ENCODE results near the gene POLR3E. TPM values are rescaled to one million over a fixed set of nuclear protein-coding genes. Genes with fewer than 3 reads are reported as not detected.
"Not testable (repeated sequence)": the region's sequence is repeated elsewhere in the genome, so short reads cannot be mapped to it uniquely, and the experiment has no call there.

POLR3E gene
- total RNA-seq, 1 experiment from 2014 or later, result 69.8 TPM

DNA sequence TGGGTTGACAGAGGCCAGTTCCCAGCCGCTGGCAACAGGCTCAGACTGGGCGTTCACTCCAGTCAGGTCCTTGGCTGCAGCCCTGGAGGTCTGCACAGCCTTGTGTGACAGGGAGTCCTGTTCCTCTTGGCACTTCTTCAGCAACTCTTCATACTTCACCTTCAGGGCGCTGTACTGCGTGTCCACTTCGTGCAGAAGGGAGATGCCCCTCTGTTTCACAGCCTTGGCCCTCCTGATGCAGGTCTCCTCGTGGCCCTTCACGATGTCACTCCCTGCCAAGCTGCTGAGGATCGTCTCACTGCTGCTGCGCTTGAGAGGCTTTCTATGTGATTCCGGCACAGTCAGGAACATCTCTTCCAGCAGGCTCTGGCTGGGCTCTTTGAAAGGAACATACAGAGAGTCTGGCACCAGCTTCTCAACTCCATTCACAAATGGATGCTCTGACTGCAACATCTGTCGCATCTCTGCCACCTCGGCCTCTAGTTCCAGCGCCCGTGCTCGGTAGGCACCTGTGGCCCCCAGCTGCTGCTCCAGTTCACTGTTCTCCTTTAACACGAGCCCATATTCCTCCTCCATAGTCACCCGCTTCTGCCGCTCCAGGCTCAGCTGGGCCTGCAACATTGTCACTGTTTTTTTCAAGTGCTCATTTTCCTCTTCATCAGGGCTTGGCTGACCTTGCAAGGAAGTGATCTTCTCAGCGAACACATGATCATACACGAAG lies 50.1 kb downstream of the POLR3E start:
- ChIA-PET CTCF (no interaction called here), POLR2A (ENCODE audit: low non-redundant PET) (no interaction called here)
- H3K27ac ChIP-seq (ENCODE audit: low read depth, low read length, poor library complexity, severe bottlenecking), result no peak overlapping the region
- intact Hi-C loops (cut with micrococcal nuclease; ENCODE audit: unreplicated experiment), result no loop called here
- H3K36me3 ChIP-seq (ENCODE audit: insufficient read depth, low read length, poor library complexity, severe bottlenecking), result peaks cover 59% of the 10 kb centered on the region
- no peaks in the 10 kb centered on the region for H3K9me3 ChIP-seq (ENCODE audit: low read depth, low read length, poor library complexity, severe bottlenecking)
- no peaks in the 10 kb centered on the region for H3K4me1 ChIP-seq (ENCODE audit: insufficient read depth, low read length, poor library complexity, severe bottlenecking)
- no peak for DNase-seq (ENCODE audit: low spot score)
- H3K4me3 ChIP-seq (ENCODE audit: low read depth, low read length, poor library complexity, severe bottlenecking), result no peak overlapping the region
- TF ChIP-seq, protein P1, sequence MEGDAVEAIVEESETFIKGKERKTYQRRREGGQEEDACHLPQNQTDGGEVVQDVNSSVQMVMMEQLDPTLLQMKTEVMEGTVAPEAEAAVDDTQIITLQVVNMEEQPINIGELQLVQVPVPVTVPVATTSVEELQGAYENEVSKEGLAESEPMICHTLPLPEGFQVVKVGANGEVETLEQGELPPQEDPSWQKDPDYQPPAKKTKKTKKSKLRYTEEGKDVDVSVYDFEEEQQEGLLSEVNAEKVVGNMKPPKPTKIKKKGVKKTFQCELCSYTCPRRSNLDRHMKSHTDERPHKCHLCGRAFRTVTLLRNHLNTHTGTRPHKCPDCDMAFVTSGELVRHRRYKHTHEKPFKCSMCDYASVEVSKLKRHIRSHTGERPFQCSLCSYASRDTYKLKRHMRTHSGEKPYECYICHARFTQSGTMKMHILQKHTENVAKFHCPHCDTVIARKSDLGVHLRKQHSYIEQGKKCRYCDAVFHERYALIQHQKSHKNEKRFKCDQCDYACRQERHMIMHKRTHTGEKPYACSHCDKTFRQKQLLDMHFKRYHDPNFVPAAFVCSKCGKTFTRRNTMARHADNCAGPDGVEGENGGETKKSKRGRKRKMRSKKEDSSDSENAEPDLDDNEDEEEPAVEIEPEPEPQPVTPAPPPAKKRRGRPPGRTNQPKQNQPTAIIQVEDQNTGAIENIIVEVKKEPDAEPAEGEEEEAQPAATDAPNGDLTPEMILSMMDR (conservative IDR thresholded peaks at IDR 0.05; ENCODE audit: low read depth, low read length), result no peak
- no peak for TF ChIP-seq EZH2 (IDR thresholded peaks at IDR 0.05; ENCODE audit: borderline replicate concordance, low read depth, low read length, poor library complexity, severe bottlenecking)
- BruUV-seq (replicated peaks), result no TSS peak
- H3K27me3 ChIP-seq (replicated peaks; ENCODE audit: insufficient read depth, low read depth, low read length, poor library complexity), result no peaks in the 10 kb centered on the region

DNA sequence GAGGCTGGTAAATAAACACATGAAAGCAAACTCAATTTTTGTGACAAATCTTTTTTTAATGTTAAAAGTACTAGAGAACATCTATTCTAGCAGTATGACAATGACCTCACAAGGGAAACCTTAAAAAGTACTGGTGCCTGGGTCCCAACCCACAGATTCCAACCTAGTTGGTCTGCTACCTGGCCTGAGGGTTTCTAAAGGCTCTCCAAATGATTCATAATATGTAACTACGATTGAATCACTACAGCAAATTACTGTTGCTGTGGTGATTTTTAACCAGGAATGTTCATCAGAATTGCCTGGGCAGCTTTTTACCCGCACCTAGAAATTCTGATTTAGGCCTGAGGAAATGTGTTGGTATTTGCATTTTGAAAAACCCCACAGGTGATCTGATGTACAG lies 51.1 kb downstream of the POLR3E start:
- no peaks in the 10 kb centered on the region for H3K27me3 ChIP-seq (replicated peaks; ENCODE audit: insufficient read depth, low read depth, low read length, poor library complexity)
- peaks cover 8% of the 10 kb centered on the region for H3K4me1 ChIP-seq (ENCODE audit: insufficient read depth, low read length, poor library complexity, severe bottlenecking)
- no peak overlapping the region for H3K27ac ChIP-seq (ENCODE audit: low read depth, low read length, poor library complexity, severe bottlenecking)
- H3K36me3 ChIP-seq (ENCODE audit: insufficient read depth, low read length, poor library complexity, severe bottlenecking), result peaks cover 59% of the 10 kb centered on the region
- TF ChIP-seq EZH2 (IDR thresholded peaks at IDR 0.05; ENCODE audit: borderline replicate concordance, low read depth, low read length, poor library complexity, severe bottlenecking), result no peak
- TF ChIP-seq, protein P1 (conservative IDR thresholded peaks at IDR 0.05; ENCODE audit: low read depth, low read length), result no peak
- ChIA-PET CTCF (no interaction called here), POLR2A (ENCODE audit: low non-redundant PET) (no interaction called here)
- intact Hi-C loops (cut with micrococcal nuclease; ENCODE audit: unreplicated experiment), result no loop called here
- no peak for DNase-seq (ENCODE audit: low spot score)
- no TSS peak for BruUV-seq (replicated peaks)
- no peaks in the 10 kb centered on the region for H3K9me3 ChIP-seq (ENCODE audit: low read depth, low read length, poor library complexity, severe bottlenecking)
- H3K4me3 ChIP-seq (ENCODE audit: low read depth, low read length, poor library complexity, severe bottlenecking), result no peak overlapping the region

DNA sequence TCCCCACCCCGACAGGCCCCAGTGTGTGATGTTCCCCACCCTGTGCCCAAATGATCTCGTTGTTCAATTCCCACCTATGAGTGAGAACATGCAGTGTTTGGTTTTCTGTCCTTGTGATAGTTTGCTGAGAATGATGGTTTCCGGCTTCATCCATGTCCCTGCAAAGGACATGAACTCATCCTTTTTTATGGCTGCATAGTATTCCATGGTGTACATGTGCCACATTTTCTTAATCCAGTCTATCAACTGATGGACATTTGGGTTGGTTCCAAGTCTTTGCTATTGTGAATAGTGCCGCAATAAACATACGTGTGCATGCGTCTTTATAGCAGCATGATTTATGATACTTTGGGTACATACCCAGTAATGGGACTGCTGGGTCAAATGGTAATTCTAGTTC lies 53.8 kb downstream of the POLR3E start:
- DNase-seq (ENCODE audit: low spot score); H3K4me3 ChIP-seq (ENCODE audit: low read depth, low read length, poor library complexity, severe bottlenecking); H3K9me3 ChIP-seq (ENCODE audit: low read depth, low read length, poor library complexity, severe bottlenecking); H3K27me3 ChIP-seq (replicated peaks; ENCODE audit: insufficient read depth, low read depth, low read length, poor library complexity); CTCF ChIA-PET; BruUV-seq (replicated peaks); H3K27ac ChIP-seq (ENCODE audit: low read depth, low read length, poor library complexity, severe bottlenecking); POLR2A ChIA-PET (ENCODE audit: low non-redundant PET): not testable (repeated sequence)
- intact Hi-C loops (cut with micrococcal nuclease; ENCODE audit: unreplicated experiment), result loop anchor here (5.0 kb wide), 1 partner anchor 51 kb away; no protein-coding TSS in a partner anchor
- peaks cover 47% of the 10 kb centered on the region for H3K36me3 ChIP-seq (ENCODE audit: insufficient read depth, low read length, poor library complexity, severe bottlenecking)
- H3K4me1 ChIP-seq (ENCODE audit: insufficient read depth, low read length, poor library complexity, severe bottlenecking), result peaks cover 22% of the 10 kb centered on the region

DNA sequence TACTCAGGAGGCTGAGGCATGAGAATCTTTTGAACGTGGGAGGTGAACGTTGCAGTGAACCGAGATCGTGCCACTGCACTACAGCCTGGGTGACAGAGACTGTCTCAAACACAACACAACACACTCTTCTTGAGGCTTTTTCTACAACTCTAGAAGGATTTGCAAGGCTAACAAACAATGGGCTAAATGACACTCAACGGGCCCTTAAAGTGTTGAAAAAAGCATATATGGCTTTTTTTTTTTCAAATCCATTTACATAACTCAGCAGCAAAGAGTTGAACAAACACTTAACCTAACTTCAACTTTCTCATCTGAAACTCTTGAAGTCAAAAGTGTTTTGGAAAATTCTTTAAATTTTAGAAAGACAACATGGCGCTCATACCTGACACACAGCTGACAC lies 54.9 kb downstream of the POLR3E start:
- Histone ChIP-seq H3K27me3 (replicated peaks; ENCODE audit: insufficient read depth, low read depth, low read length, poor library complexity) (no peaks in the 10 kb centered on the region), H3K9me3 (ENCODE audit: low read depth, low read length, poor library complexity, severe bottlenecking) (no peaks in the 10 kb centered on the region), H3K36me3 (ENCODE audit: insufficient read depth, low read length, poor library complexity, severe bottlenecking) (peaks cover 37% of the 10 kb centered on the region), H3K4me1 (ENCODE audit: insufficient read depth, low read length, poor library complexity, severe bottlenecking) (peaks cover 25% of the 10 kb centered on the region), H3K27ac (ENCODE audit: low read depth, low read length, poor library complexity, severe bottlenecking) (no peak overlapping the region), H3K4me3 (ENCODE audit: low read depth, low read length, poor library complexity, severe bottlenecking) (no peak overlapping the region)
- intact Hi-C loops (cut with micrococcal nuclease; ENCODE audit: unreplicated experiment), result loop anchor here (5.0 kb wide), 1 partner anchor 50 kb away; no protein-coding TSS in a partner anchor
- CTCF ChIA-PET, result no interaction called here
- TF ChIP-seq, protein P1 (conservative IDR thresholded peaks at IDR 0.05; ENCODE audit: low read depth, low read length), result no peak
- TF ChIP-seq EZH2 (IDR thresholded peaks at IDR 0.05; ENCODE audit: borderline replicate concordance, low read depth, low read length, poor library complexity, severe bottlenecking), result no peak
- no TSS peak for BruUV-seq (replicated peaks)
- DNase-seq (ENCODE audit: low spot score), result no peak
- POLR2A ChIA-PET (ENCODE audit: low non-redundant PET), result no interaction called here

Data from A673 (cell line).